C4-2B (cell line): ENCODE data around the gene CGB2.

Source experiments
- CTCF ChIP-seq: fragments of 450-650 bp; conservative IDR thresholded peaks from 2 replicates; pipeline ENCODE4 v1.5.1; 2017; ENCODE audit warnings: mild to moderate bottlenecking
- ZFX ChIP-seq: fragments of 450-650 bp; IDR thresholded peaks from 2 replicates; pipeline ENCODE4 v1.6.1; 2017

GRCh38 chr19:49016067-49016839, 15.4 kb upstream of the CGB2 start:
- TF ChIP-seq CTCF, result no peak
- no peak for TF ChIP-seq ZFX
